Measurements from ENCODE around the gene ADCY7.
A peak's percentile ranks its signal among the peaks of the same experiment; 100 is the strongest.

ADCY7 gene

DNA sequence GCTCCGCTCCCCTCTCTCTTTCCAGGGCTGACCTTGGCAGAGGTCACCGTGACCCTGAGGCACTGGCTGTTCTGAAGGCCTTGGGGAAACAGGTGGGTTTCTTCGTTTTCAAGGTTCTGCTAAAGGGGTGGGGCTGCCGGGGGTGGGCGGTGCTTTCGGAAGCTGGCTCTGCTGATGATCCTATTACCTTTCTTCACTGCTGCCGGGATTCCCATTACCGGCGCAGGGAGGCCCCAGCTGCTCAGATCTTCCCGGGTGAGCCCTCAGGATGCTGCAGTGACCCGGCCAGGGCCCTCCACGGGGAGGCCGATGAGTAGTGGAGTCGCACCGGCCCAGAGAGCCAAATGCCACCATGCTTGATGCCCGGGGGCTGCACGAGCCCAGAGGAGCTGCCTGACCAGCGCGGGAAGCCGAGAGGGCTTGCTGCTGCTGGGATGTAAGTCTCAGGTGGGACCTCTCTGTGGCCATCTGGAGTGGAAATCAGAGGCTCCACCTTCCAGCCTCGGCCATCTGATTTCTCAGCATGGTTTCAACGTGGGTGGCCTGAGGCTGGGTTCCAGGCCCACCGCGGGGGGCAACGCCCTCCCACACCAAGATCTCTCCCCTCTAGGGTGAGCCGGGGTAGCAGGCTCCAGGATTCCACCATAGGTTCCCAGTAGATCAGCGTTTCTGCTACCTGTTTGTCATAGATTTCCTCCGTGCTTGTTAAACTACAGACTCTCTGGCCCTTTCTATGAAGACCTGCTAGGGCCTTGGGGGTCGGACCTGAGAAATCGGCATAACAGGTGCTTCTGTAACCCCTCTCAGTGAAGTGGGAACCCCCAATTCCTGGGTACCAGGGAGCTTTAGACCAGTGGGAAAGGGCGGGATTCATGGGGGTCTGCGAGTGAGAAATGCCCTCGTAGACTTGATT is 21.6 kb upstream of the ADCY7 start:
- DNase-seq (ENCODE audit: low read depth) = peak; percentile 54
- TF ChIP-seq, protein P1, sequence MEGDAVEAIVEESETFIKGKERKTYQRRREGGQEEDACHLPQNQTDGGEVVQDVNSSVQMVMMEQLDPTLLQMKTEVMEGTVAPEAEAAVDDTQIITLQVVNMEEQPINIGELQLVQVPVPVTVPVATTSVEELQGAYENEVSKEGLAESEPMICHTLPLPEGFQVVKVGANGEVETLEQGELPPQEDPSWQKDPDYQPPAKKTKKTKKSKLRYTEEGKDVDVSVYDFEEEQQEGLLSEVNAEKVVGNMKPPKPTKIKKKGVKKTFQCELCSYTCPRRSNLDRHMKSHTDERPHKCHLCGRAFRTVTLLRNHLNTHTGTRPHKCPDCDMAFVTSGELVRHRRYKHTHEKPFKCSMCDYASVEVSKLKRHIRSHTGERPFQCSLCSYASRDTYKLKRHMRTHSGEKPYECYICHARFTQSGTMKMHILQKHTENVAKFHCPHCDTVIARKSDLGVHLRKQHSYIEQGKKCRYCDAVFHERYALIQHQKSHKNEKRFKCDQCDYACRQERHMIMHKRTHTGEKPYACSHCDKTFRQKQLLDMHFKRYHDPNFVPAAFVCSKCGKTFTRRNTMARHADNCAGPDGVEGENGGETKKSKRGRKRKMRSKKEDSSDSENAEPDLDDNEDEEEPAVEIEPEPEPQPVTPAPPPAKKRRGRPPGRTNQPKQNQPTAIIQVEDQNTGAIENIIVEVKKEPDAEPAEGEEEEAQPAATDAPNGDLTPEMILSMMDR (IDR thresholded peaks at IDR 0.05; ENCODE audit: insufficient read depth, low read depth, low read length, missing control alignments) = no peak
- peak overlapping the region; percentile 48 for H3K4me3 ChIP-seq (ENCODE audit: low read length)

DNA sequence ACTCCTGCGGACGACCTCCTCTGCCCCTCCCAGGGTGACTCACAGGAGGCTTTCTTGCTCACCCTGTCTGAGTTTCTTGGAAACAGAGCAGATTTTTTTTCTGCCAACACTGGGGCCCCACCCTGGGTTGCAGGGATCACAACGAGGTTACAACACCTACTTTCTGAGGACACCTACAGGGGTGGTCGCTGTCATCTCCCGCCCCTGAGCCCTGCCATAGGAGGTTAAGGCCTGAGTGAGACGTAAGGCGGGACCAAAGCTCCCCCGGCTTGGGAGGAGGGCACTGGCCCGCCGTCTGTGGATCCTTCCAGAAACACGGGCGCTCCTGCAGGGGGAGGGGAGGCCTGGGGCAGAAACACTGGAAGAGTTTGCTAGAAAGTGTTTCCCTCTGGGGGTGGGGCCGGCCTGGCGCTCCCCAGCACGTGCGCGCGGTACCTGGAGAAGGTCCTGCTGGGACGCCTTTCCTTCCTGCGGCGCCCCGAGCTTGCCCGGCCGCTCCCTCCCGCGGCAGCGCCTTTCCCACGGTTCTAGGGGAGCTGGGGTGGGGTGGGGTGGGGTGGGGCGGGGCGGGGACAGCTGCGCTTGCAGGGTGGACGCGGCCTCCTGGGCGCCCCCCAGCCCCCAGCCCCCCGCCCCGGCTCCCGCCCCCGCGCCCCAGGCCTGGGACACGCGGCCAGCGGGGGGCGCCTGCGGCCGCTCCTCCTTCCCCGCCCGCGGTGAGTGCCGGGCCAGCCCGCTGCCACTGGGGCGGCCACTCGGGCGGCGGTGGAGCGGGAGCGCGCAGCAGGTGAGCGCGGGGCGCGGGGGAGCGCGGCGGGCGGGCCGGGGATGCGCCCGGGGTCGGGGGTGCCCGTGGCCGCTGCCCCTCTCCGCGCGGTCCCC is 20.7 kb upstream of the ADCY7 start:
- peak overlapping the region; percentile 49 for H3K4me3 ChIP-seq (ENCODE audit: low read length)
- peak; percentile 92 for DNase-seq (ENCODE audit: low read depth)
- TF ChIP-seq, protein P1 (IDR thresholded peaks at IDR 0.05; ENCODE audit: insufficient read depth, low read depth, low read length, missing control alignments) = no peak

DNA sequence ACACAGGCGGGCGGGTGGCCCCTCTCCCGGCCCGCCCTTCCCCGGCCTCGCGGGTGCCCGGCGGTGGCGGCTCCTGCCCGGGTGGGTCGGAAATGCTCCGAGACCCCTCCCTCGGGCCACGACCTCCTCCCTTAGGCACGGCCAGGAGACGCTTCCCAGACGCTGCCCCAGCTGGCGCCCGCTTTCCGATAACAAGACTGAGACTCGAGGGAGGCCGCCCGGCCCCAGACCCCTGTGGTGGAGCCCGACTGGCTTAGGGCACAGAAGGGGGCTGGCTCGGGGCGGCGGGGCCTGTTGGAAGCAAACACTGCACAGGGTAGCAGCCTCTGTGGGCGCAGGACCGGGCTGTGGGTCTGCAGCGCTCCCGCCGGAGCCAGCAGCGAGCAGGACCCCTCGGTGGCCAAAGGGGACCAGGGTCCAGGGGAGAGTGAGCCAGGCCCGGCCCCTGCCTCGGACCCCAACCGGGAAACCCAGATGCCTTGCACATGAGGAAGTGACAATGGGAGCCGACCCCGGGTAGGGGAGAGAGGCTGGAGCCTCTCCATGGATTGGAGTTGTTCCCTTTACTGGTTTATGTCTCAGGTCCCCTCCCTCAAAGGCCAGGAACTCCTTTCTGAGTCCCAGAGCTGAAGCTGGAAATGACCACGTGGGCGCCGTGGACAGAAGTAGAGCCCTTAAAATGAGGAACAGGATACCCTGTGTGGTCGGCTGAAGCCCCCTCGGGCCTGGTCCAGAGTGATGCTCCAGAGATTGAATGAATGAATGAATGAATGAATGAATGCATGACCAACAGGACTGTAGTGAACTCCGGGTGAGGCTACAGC is 19.8 kb upstream of the ADCY7 start:
- H3K4me3 ChIP-seq (ENCODE audit: low read length) = peak overlapping the region; percentile 49
- no peak for DNase-seq (ENCODE audit: low read depth)

DNA sequence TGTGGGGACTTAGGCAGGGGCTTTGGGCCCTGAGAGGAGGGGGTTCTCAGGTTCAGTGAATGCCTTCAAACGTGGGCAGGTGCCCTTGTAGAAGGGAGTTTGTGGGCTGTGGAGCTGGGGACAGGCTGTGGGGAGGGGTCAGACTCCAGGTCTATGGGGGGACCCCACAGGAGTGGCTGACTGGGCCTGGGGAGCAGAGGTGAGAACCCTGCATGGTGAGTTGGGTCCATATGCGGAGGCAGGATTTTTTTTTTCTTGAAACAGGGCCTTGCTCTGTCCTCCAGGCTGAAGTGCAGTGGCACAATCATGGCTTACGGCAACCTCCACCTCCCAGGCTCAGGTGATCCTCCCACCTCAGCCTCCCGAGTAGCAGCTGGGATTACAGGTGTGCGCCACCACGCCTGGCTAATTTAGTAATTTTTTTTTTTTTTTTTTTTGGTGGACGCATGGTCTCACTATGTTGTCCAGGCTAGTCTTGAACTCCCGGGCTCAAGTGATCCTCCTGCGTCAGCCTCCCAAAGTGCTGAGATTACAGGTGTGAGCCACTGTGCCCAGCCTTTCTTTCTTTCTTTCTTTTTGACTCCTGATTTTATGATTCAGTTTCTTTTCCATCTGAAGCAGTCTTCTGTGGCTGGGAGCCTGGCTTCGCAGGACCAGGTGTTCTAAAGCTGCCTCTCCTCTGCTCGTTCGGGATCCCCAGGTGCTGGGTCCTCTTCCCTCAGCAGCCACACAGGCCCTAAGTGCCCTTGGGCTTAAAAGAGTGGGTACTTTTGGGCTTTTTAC is 19.0 kb upstream of the ADCY7 start:
- DNase-seq (ENCODE audit: low read depth) = no peak
- H3K4me3 ChIP-seq (ENCODE audit: low read length) = no peak overlapping the region
- TF ChIP-seq, protein P1 (IDR thresholded peaks at IDR 0.05; ENCODE audit: insufficient read depth, low read depth, low read length, missing control alignments) = no peak

More for the DNA sequence above, 19.8 kb upstream of the ADCY7 start:
- TF ChIP-seq, protein P1 (IDR thresholded peaks at IDR 0.05; ENCODE audit: insufficient read depth, low read depth, low read length, missing control alignments) = no peak

DNA sequence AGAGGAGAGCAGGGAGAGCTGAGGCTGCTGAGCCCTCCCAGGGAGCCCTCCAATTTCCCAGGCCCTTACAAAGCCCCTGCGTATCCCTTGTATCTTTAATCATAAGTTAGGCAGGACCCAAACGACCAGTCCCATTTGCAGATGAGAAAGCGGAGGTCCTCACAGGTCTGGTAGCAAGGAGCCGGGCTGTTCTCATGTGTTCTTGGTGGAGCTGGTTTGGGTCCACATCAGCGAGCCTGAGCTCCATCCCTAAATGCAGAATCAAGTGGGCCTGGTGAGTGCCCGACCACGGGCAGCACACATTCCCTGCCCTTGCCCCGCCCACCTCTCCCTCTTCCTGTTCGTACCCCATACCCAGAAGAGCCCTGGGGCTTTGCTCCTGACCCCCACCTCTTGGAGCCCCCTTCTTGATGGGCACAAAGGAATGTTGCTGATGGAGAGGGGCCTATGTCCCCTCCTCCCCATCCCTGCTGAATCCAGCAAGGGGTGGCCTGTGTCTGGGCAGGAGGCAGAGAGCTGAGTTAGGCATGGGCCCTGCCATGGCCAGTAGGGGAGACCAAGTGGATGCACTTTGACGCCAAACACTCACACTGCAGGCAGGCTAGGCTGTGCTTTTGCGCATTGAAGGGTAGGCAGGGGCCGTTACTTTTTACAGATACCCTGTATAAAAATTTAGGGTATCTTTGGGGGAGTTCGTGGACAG is 18.3 kb upstream of the ADCY7 start:
- H3K4me3 ChIP-seq (ENCODE audit: low read length) = no peak overlapping the region
- DNase-seq (ENCODE audit: low read depth) = no peak
- TF ChIP-seq, protein P1 (IDR thresholded peaks at IDR 0.05; ENCODE audit: insufficient read depth, low read depth, low read length, missing control alignments) = no peak

Measured in epithelial cell of esophagus (primary cell).